Measurements from ENCODE around the gene DCT.

DNA sequence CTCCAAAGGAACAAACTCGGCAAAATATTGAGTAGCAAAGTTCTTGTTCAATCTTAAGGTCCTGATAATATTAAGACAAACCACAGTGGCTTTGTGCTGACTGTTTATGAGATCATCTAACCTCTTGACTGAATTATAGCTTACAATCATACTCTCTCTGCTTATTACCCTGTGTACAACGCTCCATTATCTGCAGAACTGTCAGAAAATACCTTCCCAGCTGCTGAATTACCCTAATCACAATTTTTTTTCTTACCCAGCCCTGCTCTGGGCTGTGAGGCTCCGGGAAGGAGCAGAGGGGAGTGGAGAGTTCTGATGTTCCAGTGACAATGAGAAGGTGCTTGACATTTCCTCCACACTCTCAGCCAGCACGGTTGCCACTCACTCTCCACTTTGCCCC is 64.8 kb downstream of the DCT start:
- TF ChIP-seq, protein P1, sequence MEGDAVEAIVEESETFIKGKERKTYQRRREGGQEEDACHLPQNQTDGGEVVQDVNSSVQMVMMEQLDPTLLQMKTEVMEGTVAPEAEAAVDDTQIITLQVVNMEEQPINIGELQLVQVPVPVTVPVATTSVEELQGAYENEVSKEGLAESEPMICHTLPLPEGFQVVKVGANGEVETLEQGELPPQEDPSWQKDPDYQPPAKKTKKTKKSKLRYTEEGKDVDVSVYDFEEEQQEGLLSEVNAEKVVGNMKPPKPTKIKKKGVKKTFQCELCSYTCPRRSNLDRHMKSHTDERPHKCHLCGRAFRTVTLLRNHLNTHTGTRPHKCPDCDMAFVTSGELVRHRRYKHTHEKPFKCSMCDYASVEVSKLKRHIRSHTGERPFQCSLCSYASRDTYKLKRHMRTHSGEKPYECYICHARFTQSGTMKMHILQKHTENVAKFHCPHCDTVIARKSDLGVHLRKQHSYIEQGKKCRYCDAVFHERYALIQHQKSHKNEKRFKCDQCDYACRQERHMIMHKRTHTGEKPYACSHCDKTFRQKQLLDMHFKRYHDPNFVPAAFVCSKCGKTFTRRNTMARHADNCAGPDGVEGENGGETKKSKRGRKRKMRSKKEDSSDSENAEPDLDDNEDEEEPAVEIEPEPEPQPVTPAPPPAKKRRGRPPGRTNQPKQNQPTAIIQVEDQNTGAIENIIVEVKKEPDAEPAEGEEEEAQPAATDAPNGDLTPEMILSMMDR (IDR thresholded peaks at IDR 0.05): no peak
- TF ChIP-seq SIN3A (IDR thresholded peaks at IDR 0.05; ENCODE audit: borderline replicate concordance, insufficient read depth, low read depth, low read length): no peak
- TF ChIP-seq, protein P2, sequence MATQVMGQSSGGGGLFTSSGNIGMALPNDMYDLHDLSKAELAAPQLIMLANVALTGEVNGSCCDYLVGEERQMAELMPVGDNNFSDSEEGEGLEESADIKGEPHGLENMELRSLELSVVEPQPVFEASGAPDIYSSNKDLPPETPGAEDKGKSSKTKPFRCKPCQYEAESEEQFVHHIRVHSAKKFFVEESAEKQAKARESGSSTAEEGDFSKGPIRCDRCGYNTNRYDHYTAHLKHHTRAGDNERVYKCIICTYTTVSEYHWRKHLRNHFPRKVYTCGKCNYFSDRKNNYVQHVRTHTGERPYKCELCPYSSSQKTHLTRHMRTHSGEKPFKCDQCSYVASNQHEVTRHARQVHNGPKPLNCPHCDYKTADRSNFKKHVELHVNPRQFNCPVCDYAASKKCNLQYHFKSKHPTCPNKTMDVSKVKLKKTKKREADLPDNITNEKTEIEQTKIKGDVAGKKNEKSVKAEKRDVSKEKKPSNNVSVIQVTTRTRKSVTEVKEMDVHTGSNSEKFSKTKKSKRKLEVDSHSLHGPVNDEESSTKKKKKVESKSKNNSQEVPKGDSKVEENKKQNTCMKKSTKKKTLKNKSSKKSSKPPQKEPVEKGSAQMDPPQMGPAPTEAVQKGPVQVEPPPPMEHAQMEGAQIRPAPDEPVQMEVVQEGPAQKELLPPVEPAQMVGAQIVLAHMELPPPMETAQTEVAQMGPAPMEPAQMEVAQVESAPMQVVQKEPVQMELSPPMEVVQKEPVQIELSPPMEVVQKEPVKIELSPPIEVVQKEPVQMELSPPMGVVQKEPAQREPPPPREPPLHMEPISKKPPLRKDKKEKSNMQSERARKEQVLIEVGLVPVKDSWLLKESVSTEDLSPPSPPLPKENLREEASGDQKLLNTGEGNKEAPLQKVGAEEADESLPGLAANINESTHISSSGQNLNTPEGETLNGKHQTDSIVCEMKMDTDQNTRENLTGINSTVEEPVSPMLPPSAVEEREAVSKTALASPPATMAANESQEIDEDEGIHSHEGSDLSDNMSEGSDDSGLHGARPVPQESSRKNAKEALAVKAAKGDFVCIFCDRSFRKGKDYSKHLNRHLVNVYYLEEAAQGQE (IDR thresholded peaks at IDR 0.05; ENCODE audit: insufficient read depth in 1 of 2, low read depth in 2 of 2, low read length in 1 of 2): no peak

Data from Panc1 (cell line).